ENCODE measurements around the gene KIF16B.
"Not testable (repeated sequence)": the region's sequence is repeated elsewhere in the genome, so short reads cannot be mapped to it uniquely, and the experiment has no call there.

The KIF16B gene

DNA sequence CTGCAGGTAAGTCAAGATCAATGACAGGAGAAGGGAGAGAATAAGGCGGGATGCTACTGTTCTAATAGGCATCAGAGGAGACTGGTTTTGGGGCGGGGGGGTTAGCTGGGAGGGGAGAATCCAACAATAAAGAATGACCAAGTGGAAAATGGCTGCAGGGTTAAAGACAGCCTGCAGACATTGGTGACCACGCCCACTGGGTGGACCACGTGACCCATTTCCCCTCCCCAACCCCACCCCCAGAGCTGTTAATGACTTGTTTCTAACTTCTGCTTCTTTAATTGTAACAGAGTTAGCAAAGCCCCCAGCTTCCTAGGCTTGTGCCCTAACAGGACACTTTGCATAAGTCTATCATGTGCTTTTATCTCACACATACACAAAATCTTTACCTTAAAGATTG is 344.5 kb downstream of the KIF16B start:
- no peak for DNase-seq (ENCODE audit: low spot score)
- TF ChIP-seq, protein P1, sequence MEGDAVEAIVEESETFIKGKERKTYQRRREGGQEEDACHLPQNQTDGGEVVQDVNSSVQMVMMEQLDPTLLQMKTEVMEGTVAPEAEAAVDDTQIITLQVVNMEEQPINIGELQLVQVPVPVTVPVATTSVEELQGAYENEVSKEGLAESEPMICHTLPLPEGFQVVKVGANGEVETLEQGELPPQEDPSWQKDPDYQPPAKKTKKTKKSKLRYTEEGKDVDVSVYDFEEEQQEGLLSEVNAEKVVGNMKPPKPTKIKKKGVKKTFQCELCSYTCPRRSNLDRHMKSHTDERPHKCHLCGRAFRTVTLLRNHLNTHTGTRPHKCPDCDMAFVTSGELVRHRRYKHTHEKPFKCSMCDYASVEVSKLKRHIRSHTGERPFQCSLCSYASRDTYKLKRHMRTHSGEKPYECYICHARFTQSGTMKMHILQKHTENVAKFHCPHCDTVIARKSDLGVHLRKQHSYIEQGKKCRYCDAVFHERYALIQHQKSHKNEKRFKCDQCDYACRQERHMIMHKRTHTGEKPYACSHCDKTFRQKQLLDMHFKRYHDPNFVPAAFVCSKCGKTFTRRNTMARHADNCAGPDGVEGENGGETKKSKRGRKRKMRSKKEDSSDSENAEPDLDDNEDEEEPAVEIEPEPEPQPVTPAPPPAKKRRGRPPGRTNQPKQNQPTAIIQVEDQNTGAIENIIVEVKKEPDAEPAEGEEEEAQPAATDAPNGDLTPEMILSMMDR (IDR thresholded peaks at IDR 0.05; ENCODE audit: extremely low read depth, insufficient read depth, missing control alignments) = no peak
- in situ Hi-C loops (cut with MboI; ENCODE audit: low pct_unique_long_range_greater_than_20kb, low sequenced_read_pairs, unreplicated experiment) = no loop called here

DNA sequence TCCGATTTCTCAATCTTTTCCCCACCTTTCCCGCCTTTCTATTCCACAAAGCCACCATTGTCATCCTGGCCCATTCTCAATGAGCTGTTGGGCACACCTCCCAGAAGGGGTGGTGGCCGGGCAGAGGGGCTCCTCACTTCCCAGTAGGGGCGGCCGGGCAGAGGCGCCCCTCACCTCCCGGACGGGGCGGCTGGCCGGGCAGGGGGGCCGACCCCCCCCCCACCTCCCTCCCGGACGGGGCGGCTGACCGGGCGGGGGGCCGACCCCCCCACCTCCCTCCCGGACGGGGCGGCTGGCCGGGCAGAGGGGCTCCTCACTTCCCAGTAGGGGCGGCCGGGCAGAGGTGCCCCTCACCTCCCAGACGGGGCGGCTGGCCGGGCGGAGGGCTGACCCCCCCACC is 346.3 kb downstream of the KIF16B start:
- in situ Hi-C loops (cut with MboI; ENCODE audit: low pct_unique_long_range_greater_than_20kb, low sequenced_read_pairs, unreplicated experiment); DNase-seq (ENCODE audit: low spot score): not testable (repeated sequence)

DNA sequence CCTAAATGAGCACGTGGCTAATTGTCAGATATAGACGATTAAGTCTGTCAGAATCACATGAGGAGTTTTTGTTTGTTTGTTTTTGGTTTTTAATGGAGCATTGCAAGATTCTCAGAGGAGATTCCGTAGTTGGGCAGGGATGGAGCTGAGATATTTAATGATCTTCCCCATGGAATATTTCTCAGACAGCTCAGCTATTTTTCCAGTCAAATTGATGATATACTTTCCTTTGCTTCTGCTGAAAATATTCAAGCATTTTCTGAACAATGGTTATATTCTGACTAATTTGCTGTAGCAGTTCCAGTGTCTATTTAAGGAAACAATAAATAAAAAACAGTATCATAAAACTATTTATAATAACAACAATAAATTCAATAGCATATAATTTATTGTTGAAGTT is 348.4 kb downstream of the KIF16B start:
- DNase-seq (ENCODE audit: low spot score) = no peak
- TF ChIP-seq, protein P1 (IDR thresholded peaks at IDR 0.05; ENCODE audit: extremely low read depth, insufficient read depth, missing control alignments) = no peak
- in situ Hi-C loops (cut with MboI; ENCODE audit: low pct_unique_long_range_greater_than_20kb, low sequenced_read_pairs, unreplicated experiment) = no loop called here

DNA sequence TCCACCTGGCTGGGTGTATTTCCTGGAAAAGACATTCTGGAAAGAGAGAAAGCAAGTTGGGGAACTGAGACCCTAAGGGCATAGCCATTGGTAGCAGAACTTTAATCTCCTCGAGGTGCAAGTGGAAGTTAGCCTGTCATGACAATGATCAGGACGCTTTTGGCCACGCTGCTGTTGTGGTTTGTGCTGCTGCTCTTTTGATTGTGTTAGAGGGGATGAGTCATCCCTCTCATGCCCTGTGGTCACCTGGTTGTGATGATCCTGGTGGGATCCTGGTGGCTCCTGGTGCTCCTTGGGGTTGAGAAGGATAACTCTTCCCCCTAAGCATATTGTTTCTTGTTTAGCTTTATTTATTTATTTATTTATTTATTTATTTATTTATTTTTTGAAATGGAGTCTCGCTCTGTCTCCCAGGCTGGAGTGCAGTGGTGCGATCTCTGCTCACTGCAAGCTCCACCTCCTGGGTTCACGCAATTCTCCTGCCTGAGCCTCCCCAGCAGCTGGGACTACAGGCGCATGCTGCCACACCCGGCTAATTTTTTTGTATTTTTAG is 350.3 kb downstream of the KIF16B start:
- in situ Hi-C loops (cut with MboI; ENCODE audit: low pct_unique_long_range_greater_than_20kb, low sequenced_read_pairs, unreplicated experiment) = no loop called here
- DNase-seq (ENCODE audit: low spot score) = no peak
- TF ChIP-seq, protein P1 (IDR thresholded peaks at IDR 0.05; ENCODE audit: extremely low read depth, insufficient read depth, missing control alignments) = no peak

Data from GM13977 (cell line).